Bronchial epithelial cell (primary cell): ENCODE measurements around the gene DSC2. TPM values are rescaled to one million over a fixed set of nuclear protein-coding genes. Genes with fewer than 3 reads are reported as not detected.

Source experiments
- DNase-seq: peaks from one replicate; pipeline ENCODE4 v3.0.0-alpha.2; 2010; ENCODE audit warnings: low read depth
- FAIRE-seq: peaks from 2 replicates; lab custom pipeline; 2011; peaks lifted over from hg19 to GRCh38; lab: Jason Lieb, UNC
- H3K27me3 ChIP-seq: 2 replicates; pipeline ENCODE4 v1.5.1; 2011; ENCODE audit warnings: low read length; ENCODE audit not compliant: control insufficient read depth, insufficient read depth
- H3K36me3 ChIP-seq: 2 replicates; pipeline ENCODE4 v1.5.1; 2011; ENCODE audit warnings: low read length; ENCODE audit not compliant: control insufficient read depth, insufficient read depth
- H3K4me3 ChIP-seq: 2 replicates; pipeline ENCODE4 v1.5.1; 2011; ENCODE audit warnings: mild to moderate bottlenecking, low read depth, low read length, control low read depth
- total RNA-seq: library from RNA; depleted of rRNA; stranded (reverse); fragments of >200 nt; gene quantifications from 2 replicates; pipeline ENCODE4 v1.2.1, GENCODE V29; 2014
- TF ChIP-seq, protein P1 (sequence below): IDR thresholded peaks from 2 replicates; pipeline ENCODE4 v1.5.1; 2011; ENCODE audit warnings: mild to moderate bottlenecking, moderate library complexity, low read length, control low read depth, inconsistent platforms; ENCODE audit not compliant: insufficient read depth, severe bottlenecking

DSC2 gene
- total RNA-seq, 1 donor from 2014 or later, result 49.0 TPM

DNA sequence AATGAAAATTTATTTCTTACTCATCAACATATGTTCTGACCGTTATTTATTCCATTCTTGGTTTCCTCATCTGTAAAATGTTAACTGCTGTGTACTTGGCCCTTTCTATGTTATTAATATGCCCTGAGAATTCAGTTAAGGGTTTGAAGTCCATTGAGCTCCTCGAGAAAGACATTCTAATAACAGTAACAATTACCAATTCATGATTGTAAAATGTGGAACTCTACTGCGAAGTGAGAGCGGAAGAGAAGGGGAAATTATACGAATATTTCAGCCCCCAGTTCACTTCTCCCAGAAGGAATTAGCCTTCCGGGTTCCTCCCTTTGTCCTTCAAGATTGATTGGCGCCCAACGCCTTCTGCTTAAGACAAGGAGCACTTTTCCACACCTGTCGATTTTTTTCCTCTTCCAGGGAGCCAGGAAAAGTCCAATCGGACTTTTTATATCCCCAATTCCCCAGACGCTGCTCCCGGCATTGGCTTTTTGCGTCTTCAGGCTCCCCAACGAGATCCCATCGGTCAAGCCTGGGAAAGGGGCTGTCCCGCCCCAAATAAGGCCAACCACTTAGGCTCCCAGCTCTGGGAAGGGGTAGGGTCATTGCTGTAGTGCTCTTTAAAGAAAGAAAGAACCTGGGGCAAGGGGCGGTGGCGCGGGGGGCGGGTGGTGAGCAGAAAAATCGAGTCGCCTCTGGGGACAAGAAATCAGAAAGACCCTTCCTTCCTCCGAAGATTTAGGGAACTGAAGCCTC is 1.6 kb downstream of the DSC2 start:
- TF ChIP-seq, protein P1, sequence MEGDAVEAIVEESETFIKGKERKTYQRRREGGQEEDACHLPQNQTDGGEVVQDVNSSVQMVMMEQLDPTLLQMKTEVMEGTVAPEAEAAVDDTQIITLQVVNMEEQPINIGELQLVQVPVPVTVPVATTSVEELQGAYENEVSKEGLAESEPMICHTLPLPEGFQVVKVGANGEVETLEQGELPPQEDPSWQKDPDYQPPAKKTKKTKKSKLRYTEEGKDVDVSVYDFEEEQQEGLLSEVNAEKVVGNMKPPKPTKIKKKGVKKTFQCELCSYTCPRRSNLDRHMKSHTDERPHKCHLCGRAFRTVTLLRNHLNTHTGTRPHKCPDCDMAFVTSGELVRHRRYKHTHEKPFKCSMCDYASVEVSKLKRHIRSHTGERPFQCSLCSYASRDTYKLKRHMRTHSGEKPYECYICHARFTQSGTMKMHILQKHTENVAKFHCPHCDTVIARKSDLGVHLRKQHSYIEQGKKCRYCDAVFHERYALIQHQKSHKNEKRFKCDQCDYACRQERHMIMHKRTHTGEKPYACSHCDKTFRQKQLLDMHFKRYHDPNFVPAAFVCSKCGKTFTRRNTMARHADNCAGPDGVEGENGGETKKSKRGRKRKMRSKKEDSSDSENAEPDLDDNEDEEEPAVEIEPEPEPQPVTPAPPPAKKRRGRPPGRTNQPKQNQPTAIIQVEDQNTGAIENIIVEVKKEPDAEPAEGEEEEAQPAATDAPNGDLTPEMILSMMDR, result no peak
- DNase-seq, result no peak
- FAIRE-seq, result no peak
- no peaks in the 10 kb centered on the region for H3K36me3 ChIP-seq
- no peaks in the 10 kb centered on the region for H3K27me3 ChIP-seq
- peak overlapping the region; percentile 87 for H3K4me3 ChIP-seq

DNA sequence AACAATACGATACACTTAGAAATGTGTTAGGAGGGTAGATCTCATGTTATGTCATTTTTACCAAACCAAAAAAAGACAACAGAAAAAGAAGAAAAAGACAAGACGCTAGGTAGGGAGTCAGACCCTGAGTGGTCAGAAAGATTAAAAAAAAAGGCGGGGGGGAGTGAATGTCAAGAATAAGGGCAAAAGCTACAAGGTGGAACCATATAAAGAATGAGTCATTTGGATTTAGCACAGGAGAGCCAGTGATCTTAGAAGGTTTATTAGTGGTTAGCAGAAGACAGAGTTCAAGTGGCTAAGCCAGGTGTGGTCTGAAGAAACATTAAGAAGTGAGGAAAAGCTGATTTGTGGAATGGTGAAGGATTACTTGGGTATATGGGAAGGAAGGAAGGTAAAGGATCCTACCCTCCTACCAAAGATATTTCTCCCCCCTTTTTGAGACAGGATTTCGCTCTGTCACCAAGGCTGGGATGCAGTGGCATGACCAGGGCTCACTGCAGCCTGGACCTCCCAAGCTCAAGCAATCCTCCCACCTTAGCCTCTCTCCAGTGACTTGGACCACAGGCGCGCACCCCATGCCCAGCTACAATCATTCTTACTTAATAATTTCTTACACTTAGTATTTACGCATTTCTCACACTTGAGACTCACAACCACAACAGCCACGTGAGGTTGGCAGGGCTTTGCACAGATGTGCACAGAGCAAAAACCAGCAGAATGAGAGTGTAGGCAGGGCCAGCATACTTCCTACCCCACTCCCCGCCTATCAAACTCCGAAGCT is 2.6 kb downstream of the DSC2 start:
- Histone ChIP-seq H3K27me3 (no peaks in the 10 kb centered on the region), H3K4me3 (peak overlapping the region; percentile 1), H3K36me3 (no peaks in the 10 kb centered on the region)
- FAIRE-seq (no peak), DNase-seq (no peak)
- TF ChIP-seq, protein P1, result no peak

- DNase-seq, result no peak
- Histone ChIP-seq H3K4me3 (no peak overlapping the region), H3K27me3 (no peaks in the 10 kb centered on the region), H3K36me3 (no peaks in the 10 kb centered on the region)
- TF ChIP-seq, protein P1, result no peak
- FAIRE-seq, result no peak
Observed at GRCh38 chr18:31098878-31099277, 3.3 kb downstream of the DSC2 start.

- TF ChIP-seq, protein P1, result no peak
- Histone ChIP-seq H3K4me3 (no peak overlapping the region), H3K36me3 (peaks cover 4% of the 10 kb centered on the region), H3K27me3 (no peaks in the 10 kb centered on the region)
- FAIRE-seq (no peak), DNase-seq (no peak)
Observed at GRCh38 chr18:31097666-31098065, 4.6 kb downstream of the DSC2 start.

- H3K36me3 ChIP-seq, result peaks cover 11% of the 10 kb centered on the region
- no peaks in the 10 kb centered on the region for H3K27me3 ChIP-seq
- no peak overlapping the region for H3K4me3 ChIP-seq
- no peak for DNase-seq
- FAIRE-seq, result no peak
- TF ChIP-seq, protein P1, result no peak
Observed at GRCh38 chr18:31093880-31094279, 8.3 kb downstream of the DSC2 start.
